ENCODE measurements around the gene AFAP1L1.
A peak's percentile ranks its signal among the peaks of the same experiment; 100 is the strongest.

Gene AFAP1L1

DNA sequence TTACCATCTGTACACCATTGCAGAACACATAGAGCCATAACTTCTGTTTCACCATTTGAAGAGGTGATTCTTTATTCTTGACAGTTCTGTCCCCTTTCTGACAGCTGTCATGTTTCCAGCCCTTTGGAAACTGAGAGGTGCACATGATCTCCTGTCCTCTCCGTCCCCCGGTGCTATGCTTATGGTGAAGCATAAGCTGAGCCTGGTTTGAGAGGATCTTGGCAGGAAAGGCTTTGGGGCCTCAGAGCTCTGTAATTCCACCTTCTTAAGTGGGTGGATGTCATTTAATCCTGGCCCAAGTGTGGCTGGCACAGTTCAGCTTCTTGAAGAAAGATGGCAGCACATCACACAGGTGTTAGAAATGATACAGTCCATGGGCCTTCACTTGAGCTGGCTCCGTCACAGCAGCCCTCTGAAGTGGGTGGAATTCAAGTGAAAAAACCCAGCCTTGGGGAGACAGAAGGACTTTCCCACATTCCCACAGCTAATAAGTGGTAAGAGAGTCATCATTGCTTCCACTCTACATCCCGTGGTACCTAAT is 43.0 kb downstream of the AFAP1L1 start:
- no peak for DNase-seq (ENCODE audit: low read depth in 2 of 2)

DNA sequence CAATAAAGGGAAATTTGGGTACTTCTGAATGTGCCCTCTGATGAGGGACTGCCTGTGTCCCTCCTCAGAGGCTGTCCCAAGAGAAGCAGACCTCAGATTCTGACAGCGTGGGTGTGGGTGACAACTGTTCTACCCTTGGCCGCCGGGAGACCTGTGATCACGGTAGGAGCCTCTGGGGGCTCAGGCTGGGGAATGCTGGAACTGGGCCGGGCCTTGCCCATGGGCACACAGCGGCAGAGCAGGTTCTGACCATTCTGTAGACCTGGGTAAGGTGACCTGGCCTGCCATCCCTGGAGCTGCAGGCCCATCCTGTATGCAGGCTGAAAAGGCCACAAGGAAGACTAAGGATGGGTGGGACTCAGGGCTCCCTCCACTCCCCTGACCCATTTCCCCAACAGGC is 44.1 kb downstream of the AFAP1L1 start:
- no peak for DNase-seq (ENCODE audit: low read depth in 2 of 2)

DNA sequence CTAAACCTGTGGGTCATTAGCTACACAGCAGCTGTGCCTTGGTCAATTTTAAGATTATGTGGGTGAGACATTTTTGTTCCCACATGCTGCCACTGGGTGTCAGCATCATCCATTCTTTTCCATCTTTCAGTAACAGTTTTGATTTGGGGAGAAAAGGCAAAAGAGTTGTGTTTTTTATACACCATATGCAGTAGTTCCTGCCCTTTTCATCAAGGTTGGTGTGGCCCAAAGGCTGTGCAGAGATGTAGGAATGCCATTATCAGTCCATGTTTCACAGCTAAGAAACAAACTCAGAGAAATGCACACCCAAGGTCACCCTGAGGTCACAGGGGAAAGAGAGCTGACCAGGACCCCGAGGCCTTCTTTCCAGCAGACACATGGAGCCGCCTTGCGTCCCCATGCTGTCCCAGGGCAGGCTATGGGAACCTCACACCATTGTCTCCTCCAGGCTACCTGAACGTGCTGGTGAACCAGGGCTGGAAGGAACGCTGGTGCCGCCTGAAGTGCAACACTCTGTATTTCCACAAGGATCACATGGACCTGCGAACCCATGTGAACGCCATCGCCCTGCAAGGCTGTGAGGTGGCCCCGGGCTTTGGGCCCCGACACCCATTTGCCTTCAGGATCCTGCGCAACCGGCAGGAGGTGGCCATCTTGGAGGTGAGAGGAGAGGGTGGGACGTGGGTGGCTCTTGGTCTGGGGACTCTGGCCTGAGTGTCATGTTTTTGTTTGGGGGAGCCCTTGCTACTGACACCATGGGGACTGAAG is 45.8 kb downstream of the AFAP1L1 start:
- no peak for DNase-seq (ENCODE audit: low read depth in 2 of 2)

DNA sequence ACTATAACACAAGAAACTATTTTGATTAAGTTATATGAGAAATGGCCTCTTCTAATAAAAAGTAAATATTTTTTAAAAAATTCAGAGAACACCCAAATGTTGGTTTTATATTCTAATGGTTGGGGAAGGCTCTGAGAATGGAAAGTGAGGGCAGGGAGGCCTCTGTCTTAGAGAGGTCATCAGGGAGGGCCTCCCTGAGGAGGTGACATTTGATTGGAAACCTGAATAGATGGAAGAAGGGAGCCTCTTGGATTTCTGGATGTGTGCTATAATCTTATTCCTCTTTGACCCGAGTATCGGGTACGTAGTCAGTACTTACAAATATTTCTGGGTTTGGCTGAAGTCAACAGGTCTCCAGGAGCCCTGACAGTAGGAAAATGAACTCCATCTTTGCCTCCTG is 47.5 kb downstream of the AFAP1L1 start:
- DNase-seq (ENCODE audit: low read depth in 2 of 2): no peak

- no peak for DNase-seq (ENCODE audit: low read depth in 2 of 2)
Observed at GRCh38 chr5:149320791-149321330, 49.2 kb downstream of the AFAP1L1 start.

DNA sequence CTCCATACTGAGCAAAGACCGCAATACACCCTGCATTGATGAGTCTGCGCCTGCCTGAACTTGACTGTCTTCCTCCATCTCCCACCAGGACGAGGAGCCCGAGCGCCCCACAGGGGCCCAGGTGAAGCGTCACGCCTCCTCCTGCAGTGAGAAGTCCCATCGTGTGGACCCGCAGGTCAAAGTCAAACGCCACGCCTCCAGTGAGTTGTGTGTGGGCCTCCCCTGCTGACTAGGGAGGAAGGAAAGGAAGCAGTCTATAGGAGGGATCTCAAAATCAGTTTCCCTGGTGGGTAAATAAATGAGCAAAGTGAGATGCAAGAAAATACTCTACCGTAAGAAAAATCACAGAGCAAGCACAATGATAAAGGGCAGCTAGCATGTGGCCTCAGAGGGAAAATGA is 50.9 kb downstream of the AFAP1L1 start:
- no peak for DNase-seq (ENCODE audit: low read depth in 2 of 2)

DNA sequence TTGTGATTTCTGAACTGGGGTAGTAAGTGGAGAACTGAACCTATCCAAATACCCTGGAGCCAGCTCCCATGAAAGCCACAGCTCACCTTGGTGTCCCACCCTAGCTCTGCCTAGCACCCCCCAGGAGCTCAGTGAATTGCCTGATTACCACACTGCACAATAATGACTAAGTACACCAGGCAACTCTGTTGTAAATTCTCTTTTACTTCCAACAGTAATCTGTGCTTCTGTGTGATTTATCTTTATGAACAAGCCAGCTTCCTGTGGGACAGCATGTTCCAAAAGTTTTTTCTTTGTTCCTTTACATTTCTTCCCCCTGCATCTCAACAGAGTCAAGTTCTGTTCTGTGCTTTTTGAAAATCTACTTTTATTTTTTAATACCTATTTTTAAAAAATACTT is 51.6 kb downstream of the AFAP1L1 start:
- no peak for DNase-seq (ENCODE audit: low read depth in 2 of 2)

DNA sequence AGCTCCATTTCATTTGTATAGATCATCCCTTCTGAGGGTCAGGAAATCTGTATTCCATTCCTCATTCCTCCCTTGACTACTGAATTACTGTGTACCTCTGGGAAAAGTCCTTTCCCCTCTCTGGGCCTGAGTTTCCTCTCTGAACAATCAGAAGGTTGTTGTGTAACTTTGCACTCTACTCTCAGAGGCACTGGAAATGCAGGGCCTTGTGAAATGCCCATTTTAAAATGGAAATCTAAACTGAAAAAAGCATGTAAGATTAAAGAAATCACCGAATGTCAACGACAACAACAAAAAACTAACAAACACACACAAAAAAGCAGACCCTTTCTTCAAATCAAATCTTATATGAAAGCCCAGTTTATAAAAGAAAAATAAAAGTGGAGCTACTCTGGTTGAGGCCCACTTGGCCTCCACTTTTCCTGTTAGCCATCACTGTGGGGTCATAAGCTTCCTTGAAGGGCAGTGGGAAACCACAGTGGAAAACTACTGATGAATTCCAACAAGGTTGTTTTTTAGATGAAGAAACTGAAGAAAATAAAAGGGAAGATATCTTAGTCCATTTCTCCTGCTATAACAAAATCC is 52.1 kb downstream of the AFAP1L1 start:
- no peak for DNase-seq (ENCODE audit: low read depth in 2 of 2)

- DNase-seq (ENCODE audit: low read depth in 2 of 2): no peak
Observed at GRCh38 chr5:149324641-149325040, 53.0 kb downstream of the AFAP1L1 start.

DNA sequence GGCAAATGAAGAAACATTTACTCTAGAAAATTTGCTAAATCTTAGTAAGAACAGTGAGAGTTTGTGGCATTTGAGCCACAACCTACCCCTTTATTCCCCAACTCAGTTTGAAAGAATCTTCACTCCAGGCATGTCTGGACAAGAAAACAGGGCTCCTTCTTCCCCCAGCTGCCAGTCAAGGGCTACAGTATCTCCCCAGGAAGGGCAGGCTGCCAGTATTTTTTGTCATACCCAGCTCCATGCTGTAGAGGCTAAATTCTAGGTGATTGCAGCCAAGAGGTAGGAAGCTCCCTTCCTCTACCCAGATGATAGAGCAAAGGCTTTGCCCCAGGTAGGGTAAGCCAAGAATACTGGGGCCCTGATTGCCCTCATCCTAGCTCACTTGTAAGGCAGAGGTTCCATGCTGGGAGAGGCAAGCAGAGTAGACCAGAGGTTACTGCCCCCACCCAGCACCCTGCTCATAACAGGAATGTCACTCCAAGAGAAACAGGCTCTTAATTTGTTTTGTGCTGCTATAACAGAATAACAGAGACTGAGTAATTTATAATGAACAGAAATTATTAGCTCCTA is 53.6 kb downstream of the AFAP1L1 start:
- no peak for DNase-seq (ENCODE audit: low read depth in 2 of 2)

GRCh38 chr5:149325894-149326293 is 54.2 kb downstream of the AFAP1L1 start:
- DNase-seq (ENCODE audit: low read depth in 2 of 2): no peak

GRCh38 chr5:149326611-149327010 is 55.0 kb downstream of the AFAP1L1 start:
- no peak for DNase-seq (ENCODE audit: low read depth in 2 of 2)

DNA sequence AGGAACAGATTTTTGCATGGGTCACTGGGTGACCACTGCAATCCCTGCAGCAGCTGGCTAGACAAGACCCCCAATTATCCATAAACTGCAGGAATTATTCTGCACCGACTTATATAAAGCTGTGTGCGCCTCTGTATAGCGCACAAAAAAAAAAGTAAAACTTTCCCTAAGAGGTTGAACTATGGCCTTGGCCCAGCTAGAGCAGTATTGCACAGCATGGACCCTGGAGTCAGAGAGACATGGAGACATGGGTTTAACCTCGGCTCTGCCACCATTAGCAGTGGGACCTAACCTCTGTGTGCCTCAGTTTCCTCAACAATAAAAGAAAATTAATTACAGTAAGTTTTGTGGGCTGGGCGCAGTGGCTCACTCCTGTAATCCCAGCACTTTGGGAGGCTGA is 56.5 kb downstream of the AFAP1L1 start:
- no peak for DNase-seq (ENCODE audit: low read depth in 2 of 2)

DNA sequence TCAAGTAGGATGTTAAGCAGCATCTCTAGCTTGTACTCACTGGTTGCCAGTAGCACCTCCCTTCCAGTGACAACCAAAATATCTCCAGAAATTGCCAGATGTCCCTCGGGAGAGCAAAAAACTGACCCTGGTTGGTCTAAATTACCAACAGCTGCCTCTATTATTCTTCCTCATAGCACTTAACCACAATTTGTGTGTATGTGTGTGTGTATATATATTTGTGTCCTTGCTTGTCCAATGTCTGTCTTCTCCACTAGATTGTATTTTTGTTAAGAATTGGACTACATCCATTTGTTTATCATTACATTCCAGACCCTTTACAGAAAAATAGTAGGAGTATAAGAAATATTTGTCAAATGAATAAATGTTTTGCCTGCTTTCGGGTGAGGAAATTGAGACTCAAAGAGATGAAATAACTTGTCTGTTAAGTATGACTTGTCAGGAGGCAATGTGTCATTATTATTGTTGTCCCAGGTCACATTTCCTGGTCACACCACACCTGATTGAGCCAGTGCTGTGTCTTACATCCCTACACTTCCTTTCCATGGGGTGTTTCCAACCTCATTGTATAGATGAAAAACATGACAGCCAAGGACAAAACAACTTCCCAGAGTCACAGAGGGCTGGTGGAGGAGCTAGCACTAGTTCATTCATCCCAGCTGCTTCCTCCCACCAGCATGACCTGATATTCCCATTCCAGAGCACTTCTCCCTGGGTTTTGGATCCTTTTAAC is 62.2 kb downstream of the AFAP1L1 start:
- DNase-seq (ENCODE audit: low read depth in 2 of 2): no peak

DNA sequence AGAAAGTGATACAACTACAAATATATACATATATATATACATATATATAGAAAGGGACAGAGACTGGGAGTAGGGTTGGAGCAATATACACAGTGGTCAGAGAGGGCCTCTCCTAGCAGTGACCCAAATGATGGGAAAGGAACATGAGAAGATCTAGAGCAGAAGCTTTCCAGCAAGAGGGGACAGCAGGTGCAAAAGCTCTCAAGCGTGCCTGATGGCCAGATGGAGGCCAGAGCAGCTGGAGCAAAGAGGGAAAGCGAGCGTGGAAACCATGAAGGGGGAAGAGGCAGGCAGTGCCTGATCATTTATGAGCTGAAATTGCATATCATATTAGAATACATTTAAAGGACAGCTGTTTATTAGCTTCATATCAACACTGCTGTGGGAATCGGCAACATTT is 66.1 kb downstream of the AFAP1L1 start:
- no peak for DNase-seq (ENCODE audit: low read depth in 2 of 2)

DNA sequence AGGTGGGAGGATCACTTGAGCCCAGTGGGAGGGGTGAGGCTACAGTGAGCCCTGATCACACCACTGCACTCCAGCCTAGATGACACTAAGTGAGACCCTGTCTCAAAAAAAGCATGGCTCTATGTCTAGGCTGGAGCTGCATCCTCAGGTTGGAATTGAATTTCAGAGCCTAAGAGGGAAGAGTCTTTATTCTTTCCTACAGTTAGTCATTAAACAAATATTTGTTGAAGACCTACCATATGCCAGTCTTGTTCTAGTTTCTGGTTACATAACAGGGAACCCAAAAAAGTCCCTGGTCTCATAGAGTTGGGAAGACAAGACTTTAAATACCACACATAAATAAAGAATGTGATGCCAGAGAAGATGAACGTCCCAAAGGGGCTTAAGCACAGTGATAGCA is 66.7 kb downstream of the AFAP1L1 start:
- DNase-seq (ENCODE audit: low read depth in 2 of 2): no peak

- no peak for DNase-seq (ENCODE audit: low read depth in 2 of 2)
Observed at GRCh38 chr5:149340920-149341319, 69.3 kb downstream of the AFAP1L1 start.

DNA sequence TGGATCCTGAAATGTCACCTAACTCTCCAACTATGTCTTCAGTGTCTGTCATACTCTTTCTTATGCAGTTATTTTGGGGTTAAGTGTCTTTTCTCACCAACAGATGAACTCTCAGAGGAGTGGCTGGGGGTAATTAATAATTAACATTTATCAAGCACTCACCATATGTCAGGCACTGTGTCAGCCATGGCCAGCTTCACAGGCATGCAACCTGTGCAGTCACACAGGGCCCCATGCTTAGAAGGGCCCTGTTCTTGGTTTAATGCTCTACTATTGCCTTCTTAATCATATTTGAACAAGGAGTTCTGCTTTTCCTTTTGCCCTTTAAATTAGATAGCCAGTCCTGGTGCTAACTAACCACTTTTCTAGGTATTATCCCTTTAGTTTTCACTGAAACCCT is 70.2 kb downstream of the AFAP1L1 start:
- DNase-seq (ENCODE audit: low read depth in 2 of 2): no peak

DNA sequence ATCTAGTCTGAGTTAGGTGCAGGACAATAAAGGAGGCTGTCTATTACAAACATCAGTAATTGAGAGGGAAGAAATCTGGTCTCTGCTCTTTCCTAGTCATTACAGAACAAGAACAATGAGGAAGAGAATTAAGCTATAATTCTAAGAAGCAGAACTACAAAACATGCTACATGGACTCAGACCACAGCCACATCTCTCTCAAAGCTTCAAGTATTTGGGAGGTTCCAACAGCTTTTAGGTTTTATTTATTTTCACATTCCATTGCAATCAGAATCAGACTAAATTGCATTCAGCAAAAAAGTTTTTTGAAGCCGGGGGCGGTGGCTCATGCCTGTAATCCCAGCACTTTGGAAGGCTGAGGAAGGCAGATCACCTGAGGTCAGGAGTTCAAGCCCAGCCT is 72.5 kb downstream of the AFAP1L1 start:
- no peak for DNase-seq (ENCODE audit: low read depth in 2 of 2)

DNA sequence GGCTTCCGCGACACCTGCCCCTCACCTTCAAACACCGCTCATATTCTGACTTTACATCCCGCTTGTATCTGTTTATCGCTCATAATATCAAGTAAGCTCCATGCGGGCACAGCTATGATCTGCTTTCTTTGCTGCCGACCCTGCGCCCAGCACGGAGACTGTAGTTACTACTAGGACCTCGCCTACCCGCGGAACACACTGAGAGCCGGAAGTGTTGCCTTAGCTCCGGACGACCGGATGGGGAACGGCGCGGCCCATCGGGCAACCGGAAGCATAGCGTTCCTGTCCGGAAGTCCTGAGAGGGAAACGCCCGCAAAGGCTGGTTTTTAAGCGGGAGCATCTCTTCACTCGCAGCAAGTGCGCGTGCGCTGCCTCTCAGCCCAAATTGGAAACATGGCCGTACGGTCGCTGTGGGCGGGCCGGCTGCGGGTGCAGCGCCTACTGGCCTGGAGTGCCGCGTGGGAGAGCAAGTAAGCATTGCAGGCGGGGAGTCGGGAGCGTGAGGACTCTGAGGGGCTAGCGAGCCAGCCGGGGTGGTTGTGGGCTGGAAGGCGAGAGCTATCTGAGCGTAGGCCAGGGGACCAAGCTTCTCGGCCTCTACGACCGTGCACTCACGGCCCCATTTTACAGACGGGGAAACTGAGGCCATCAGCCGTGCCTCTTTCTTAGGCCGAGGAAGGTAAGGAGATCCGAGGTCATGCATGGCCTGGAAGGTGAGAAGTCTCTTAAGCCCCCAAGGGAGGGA is 73.7 kb downstream of the AFAP1L1 start, which contains the start of gene GRPEL2:
Gene GRPEL2 (plus strand): TSS at position 353 of the 745 bp plus-strand sequence. CDS start 41 bp downstream, at position 394.
- peak; percentile 69 to 76 for DNase-seq (ENCODE audit: low read depth in 2 of 2)

DNA sequence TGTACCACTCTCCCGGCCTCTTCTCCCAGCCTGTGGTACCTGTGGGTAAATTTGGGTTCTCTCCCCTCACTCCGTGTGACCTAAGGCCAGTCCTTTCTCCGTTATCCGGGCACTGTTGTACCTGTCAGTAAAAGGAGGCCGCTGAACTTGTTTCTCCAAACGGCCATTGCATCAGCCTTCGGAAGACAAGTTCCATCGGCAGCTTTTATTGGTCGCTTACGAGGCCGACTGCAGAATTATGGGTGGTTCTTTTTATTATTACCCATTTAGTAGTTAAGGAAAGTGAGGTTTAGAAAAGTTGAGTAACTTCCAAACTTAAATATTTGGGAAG is 74.2 kb downstream of the AFAP1L1 start:
- no peak for DNase-seq (ENCODE audit: low read depth in 2 of 2)
